PFSK-1 (cell line): ENCODE results near the gene ADAMTS16.

Source experiments
- FOXP2 ChIP-seq: optimal IDR thresholded peaks from 2 replicates; pipeline ENCODE3; 2011; ENCODE audit warnings: borderline replicate concordance, control low read depth, inconsistent platforms; ENCODE audit not compliant: insufficient read depth; ENCODE audit errors: extremely low read length, extremely low read depth
- POLR2AphosphoS5 ChIP-seq: IDR thresholded peaks from 2 replicates; pipeline ENCODE4 v1.6.1; 2012; ENCODE audit warnings: low read depth, mild to moderate bottlenecking, control low read depth, low read length, moderate library complexity
- REST ChIP-seq, 2 experiments: IDR thresholded peaks; 2 replicates each; pipeline versions ENCODE4 v1.6.1 to v1.8.0; 2011 to 2012; ENCODE audit warnings: low read depth in 2 of 2, low read length in 2 of 2, control low read depth in 1 of 2, inconsistent platforms in 1 of 2, mild to moderate bottlenecking in 1 of 2, moderate library complexity in 1 of 2; ENCODE audit not compliant: insufficient read depth in 1 of 2
- SIN3A ChIP-seq: IDR thresholded peaks from 2 replicates; pipeline ENCODE4 v1.6.1; 2012; ENCODE audit warnings: mild to moderate bottlenecking, low read length, moderate library complexity, borderline replicate concordance; ENCODE audit not compliant: insufficient read depth
- TAF1 ChIP-seq: IDR thresholded peaks from 2 replicates; pipeline ENCODE4 v1.6.1; 2012; ENCODE audit warnings: low read length, control low read depth, borderline replicate concordance; ENCODE audit not compliant: insufficient read depth

Gene ADAMTS16

GRCh38 chr5:5183189-5183699 lies 43.1 kb downstream of the ADAMTS16 start:
- TF ChIP-seq TAF1 (no peak), REST (IDR thresholded peaks at IDR 0.05; ENCODE audit: insufficient read depth in 1 of 2, low read depth in 2 of 2, low read length in 2 of 2) (no peak), FOXP2 (no peak), POLR2AphosphoS5 (no peak), SIN3A (no peak)

- no peak for TF ChIP-seq TAF1
These were observed 43.8 kb downstream of the ADAMTS16 start for GRCh38 chr5:5183933-5184332.

GRCh38 chr5:5188376-5189050 lies 48.4 kb downstream of the ADAMTS16 start:
- no peak for TF ChIP-seq POLR2AphosphoS5
- TF ChIP-seq FOXP2: no peak
- no peak for TF ChIP-seq REST (IDR thresholded peaks at IDR 0.05; ENCODE audit: insufficient read depth in 1 of 2, low read depth in 2 of 2, low read length in 2 of 2)
- no peak for TF ChIP-seq TAF1
- TF ChIP-seq SIN3A: no peak

GRCh38 chr5:5189051-5189430 lies 48.9 kb downstream of the ADAMTS16 start:
- TF ChIP-seq SIN3A: no peak
- TF ChIP-seq REST (IDR thresholded peaks at IDR 0.05; ENCODE audit: insufficient read depth in 1 of 2, low read depth in 2 of 2, low read length in 2 of 2): no peak
- TF ChIP-seq FOXP2: no peak

GRCh38 chr5:5191906-5192305 lies 51.8 kb downstream of the ADAMTS16 start:
- TF ChIP-seq FOXP2 (no peak), TAF1 (no peak)

- TF ChIP-seq REST (IDR thresholded peaks at IDR 0.05; ENCODE audit: insufficient read depth in 1 of 2, low read depth in 2 of 2, low read length in 2 of 2) (no peak), POLR2AphosphoS5 (no peak), FOXP2 (no peak), SIN3A (no peak), TAF1 (no peak)
These were observed 52.6 kb downstream of the ADAMTS16 start for GRCh38 chr5:5192681-5193080.
